Fibroblast of lung (primary cell): Measurements from ENCODE around the gene CIAO3. TPM values are rescaled to one million over a fixed set of nuclear protein-coding genes. Genes with fewer than 3 reads are reported as not detected.

Source experiments
- DNase-seq, 2 donors: peaks; one replicate each; pipeline versions ENCODE4 v3.0.0 to v3.0.0-alpha.2; 2010; ENCODE audit warnings: low read depth in 2 of 2
- H2AFZ ChIP-seq: 2 replicates; pipeline ENCODE4 v1.5.1; 2012; ENCODE audit warnings: low read length, control low read depth, inconsistent platforms
- H3K27ac ChIP-seq: 2 replicates; pipeline ENCODE4 v1.5.1; 2011; ENCODE audit warnings: low read length, control low read depth; ENCODE audit not compliant: insufficient read depth
- H3K27me3 ChIP-seq: 2 replicates; pipeline ENCODE4 v1.5.1; 2011; ENCODE audit warnings: mild to moderate bottlenecking, low read length; ENCODE audit not compliant: control insufficient read depth, insufficient read depth
- H3K36me3 ChIP-seq: 2 replicates; pipeline ENCODE4 v1.5.1; 2011; ENCODE audit warnings: low read length; ENCODE audit not compliant: control insufficient read depth, insufficient read depth
- H3K4me1 ChIP-seq: 2 replicates; pipeline ENCODE4 v1.5.1; 2011; ENCODE audit warnings: low read length; ENCODE audit not compliant: control insufficient read depth, insufficient read depth; ENCODE audit errors: extremely low read depth
- H3K4me2 ChIP-seq: 2 replicates; pipeline ENCODE4 v1.5.1; 2011; ENCODE audit warnings: low read length, control low read depth; ENCODE audit not compliant: insufficient read depth; ENCODE audit errors: extremely low read depth
- H3K4me3 ChIP-seq, 4 experiments: fragments of 200-600 bp in 1 of 4; sonication (generic) in 1 of 4; replicated peaks in 1 of 4; 2 replicates each; pipeline ENCODE4 v1.5.1; 2011 to 2016; ENCODE audit warnings: low read length in 4 of 4, low read depth in 3 of 4, mild to moderate bottlenecking in 3 of 4, control low read depth in 2 of 4, inconsistent platforms in 1 of 4, mixed read lengths in 1 of 4; ENCODE audit not compliant: insufficient read depth in 1 of 4; ENCODE audit errors: control extremely low read depth in 1 of 4
- H3K79me2 ChIP-seq: 2 replicates; pipeline ENCODE4 v1.5.1; 2012; ENCODE audit warnings: mild to moderate bottlenecking, low read length, inconsistent platforms; ENCODE audit not compliant: control insufficient read depth, insufficient read depth
- H3K9ac ChIP-seq: 2 replicates; pipeline ENCODE4 v1.5.1; 2011; ENCODE audit warnings: mild to moderate bottlenecking, low read length, control low read depth; ENCODE audit not compliant: insufficient read depth
- H3K9me3 ChIP-seq: 2 replicates; pipeline ENCODE4 v1.5.1; 2012; ENCODE audit warnings: low read depth, low read length; ENCODE audit not compliant: control insufficient read depth, insufficient read depth
- H4K20me1 ChIP-seq: 2 replicates; pipeline ENCODE4 v1.5.1; 2011; ENCODE audit warnings: low read length; ENCODE audit not compliant: control insufficient read depth, insufficient read depth; ENCODE audit errors: extremely low read depth
- CTCF ChIP-seq, 2 donors: IDR thresholded peaks in 1 of 2; conservative IDR thresholded peaks in 1 of 2; 1 replicate in 1 of 2; 2 replicates in 1 of 2; pipeline ENCODE4 v1.5.1; 2011 to 2012; ENCODE audit warnings: low read length in 2 of 2, control low read depth in 1 of 2, inconsistent platforms in 1 of 2, low read depth in 1 of 2, mild to moderate bottlenecking in 1 of 2
- EZH2 ChIP-seq: IDR thresholded peaks from 2 replicates; pipeline ENCODE4 v1.5.1; 2012; ENCODE audit warnings: low read length, control low read depth, mild to moderate bottlenecking; ENCODE audit errors: missing control alignments
- polyA plus RNA-seq, 2 donors: library from polyadenylated mRNA; depleted of rRNA in 1 of 2; stranded (reverse) in 1 of 2; unstranded in 1 of 2; fragments of >200 nt; gene quantifications; 2 replicates each; pipeline ENCODE4 v1.2.1, GENCODE V29; 2011 to 2012; ENCODE audit warnings: missing spikeins in 1 of 2
- total RNA-seq: library from RNA; depleted of rRNA; stranded (reverse); fragments of >200 nt; gene quantifications from 2 replicates; pipeline ENCODE4 v1.2.1, GENCODE V29; 2014

Gene CIAO3
- total and polyA plus RNA-seq, 2 donors (not counting 1 experiment from before 2014, with no cell fraction given), result 9.3 to 31.0 TPM

- Histone ChIP-seq H3K27ac (no peak overlapping the region), H2AFZ (no peak overlapping the region), H3K36me3 (peaks cover 7% of the 10 kb centered on the region), H4K20me1 (no peaks in the 10 kb centered on the region), H3K4me3 (no peak overlapping the region), H3K79me2 (no peaks in the 10 kb centered on the region), H3K4me2 (no peak overlapping the region), H3K9me3 (no peaks in the 10 kb centered on the region), H3K27me3 (no peaks in the 10 kb centered on the region), H3K4me1 (no peaks in the 10 kb centered on the region), H3K9ac (no peak overlapping the region)
- DNase-seq, result no peak
- TF ChIP-seq EZH2 (no peak), CTCF (conservative IDR thresholded peaks at IDR 0.05 in 1 of 2, IDR thresholded peaks at IDR 0.05 in 1 of 2; ENCODE audit: low read depth in 1 of 2, low read length in 2 of 2) (no peak)
These were observed 40.7 kb upstream of the CIAO3 start for GRCh38 chr16:781346-782010.

GRCh38 chr16:780296-780695 is 39.5 kb upstream of the CIAO3 start:
- H3K9me3 ChIP-seq, result no peaks in the 10 kb centered on the region
- H3K9ac ChIP-seq, result no peak overlapping the region
- DNase-seq, result no peak
- H4K20me1 ChIP-seq, result no peaks in the 10 kb centered on the region
- H3K36me3 ChIP-seq, result peaks cover 2% of the 10 kb centered on the region
- H3K27ac ChIP-seq, result no peak overlapping the region
- no peaks in the 10 kb centered on the region for H3K27me3 ChIP-seq
- no peak overlapping the region for H3K4me3 ChIP-seq
- no peak overlapping the region for H3K4me2 ChIP-seq
- no peaks in the 10 kb centered on the region for H3K4me1 ChIP-seq
- TF ChIP-seq EZH2, result no peak
- TF ChIP-seq CTCF (conservative IDR thresholded peaks at IDR 0.05 in 1 of 2, IDR thresholded peaks at IDR 0.05 in 1 of 2; ENCODE audit: low read depth in 1 of 2, low read length in 2 of 2), result no peak
- no peak overlapping the region for H2AFZ ChIP-seq
- H3K79me2 ChIP-seq, result no peaks in the 10 kb centered on the region

GRCh38 chr16:779561-779960 is 38.8 kb upstream of the CIAO3 start:
- Histone ChIP-seq H3K9me3 (no peaks in the 10 kb centered on the region), H3K36me3 (no peaks in the 10 kb centered on the region), H3K79me2 (no peaks in the 10 kb centered on the region), H3K9ac (no peak overlapping the region), H4K20me1 (no peaks in the 10 kb centered on the region), H3K4me3 (no peak overlapping the region), H3K4me2 (no peak overlapping the region), H2AFZ (no peak overlapping the region), H3K27me3 (no peaks in the 10 kb centered on the region), H3K4me1 (no peaks in the 10 kb centered on the region), H3K27ac (no peak overlapping the region)
- TF ChIP-seq CTCF (conservative IDR thresholded peaks at IDR 0.05 in 1 of 2, IDR thresholded peaks at IDR 0.05 in 1 of 2; ENCODE audit: low read depth in 1 of 2, low read length in 2 of 2), result no peak
- no peak for TF ChIP-seq EZH2
- DNase-seq, result no peak
